ENCODE data around the gene PTPRD.

Gene PTPRD

DNA sequence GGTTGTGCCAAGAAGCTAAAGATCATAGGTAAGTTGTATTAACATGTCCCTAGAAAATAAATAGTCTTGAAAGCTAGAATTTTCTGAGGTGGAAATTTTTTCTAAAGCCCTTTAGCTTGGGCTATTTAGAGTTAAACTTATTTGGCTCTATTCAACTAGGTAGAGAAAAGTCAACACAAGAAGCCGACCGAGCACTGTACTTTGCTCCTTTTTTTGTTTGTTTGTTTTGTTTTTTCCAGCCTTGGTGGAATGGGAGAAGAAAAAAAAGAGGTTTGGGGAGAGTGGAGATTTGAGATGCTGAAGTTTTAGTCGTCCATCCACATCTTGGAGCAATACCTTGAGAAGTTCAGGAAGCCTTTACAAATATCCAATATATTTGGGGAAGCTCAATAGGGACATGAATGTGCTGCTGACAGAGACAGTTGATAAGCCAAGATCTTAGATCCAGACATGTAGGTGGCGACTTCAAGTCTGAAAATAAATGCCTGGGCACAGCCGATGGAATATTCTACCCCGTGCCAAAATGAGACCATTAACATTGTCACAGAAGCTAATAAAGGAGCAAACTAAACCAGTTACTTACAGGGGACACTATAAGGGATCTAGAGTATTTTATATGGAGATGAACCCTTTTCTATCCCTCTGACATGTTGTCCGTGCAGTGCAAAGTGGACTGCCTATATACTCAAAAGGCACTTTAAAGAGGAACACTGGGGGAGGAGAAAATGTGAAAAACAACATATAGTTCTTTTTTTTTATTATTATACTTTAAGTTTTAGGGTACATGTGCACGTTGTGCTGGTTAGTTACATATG lies 466.1 kb downstream of the PTPRD start:
- no peak for DNase-seq

DNA sequence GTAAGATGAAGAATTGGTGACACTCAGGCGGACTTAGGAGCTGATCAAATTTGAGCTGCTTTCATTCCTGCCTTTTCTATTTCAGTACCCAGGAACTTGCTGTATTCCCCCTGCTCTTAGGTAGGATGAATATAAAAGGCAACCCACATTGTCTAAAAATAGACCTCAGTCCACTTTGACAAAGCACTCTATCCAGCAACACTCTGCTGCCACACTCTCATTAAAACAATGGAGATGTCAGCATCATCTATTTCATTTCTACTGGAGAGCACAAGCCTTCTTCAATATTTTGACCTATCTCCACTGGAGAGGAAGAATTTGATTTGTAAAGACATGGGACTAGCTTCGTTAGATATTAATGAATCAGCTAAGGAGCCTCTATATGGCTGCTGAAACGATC lies 468.4 kb downstream of the PTPRD start:
- no peak for DNase-seq

DNA sequence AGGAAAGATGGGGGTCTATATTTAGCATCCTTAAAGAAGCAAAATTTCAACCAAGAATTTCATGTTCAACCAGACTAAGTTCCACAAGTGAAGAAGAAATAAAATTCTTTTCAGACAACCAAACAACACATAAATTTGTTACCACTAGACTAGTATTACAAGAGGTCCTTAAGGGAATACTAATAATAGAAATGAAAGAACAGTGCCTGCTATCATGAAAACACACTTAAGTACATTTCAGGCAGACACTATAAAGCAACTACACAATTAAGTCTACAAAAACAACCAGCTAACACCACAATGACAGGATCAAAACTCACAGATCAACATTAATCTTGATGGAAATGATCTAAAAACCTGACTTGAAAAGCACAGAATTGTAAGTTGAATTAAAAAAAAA lies 477.2 kb downstream of the PTPRD start:
- DNase-seq, result no peak

DNA sequence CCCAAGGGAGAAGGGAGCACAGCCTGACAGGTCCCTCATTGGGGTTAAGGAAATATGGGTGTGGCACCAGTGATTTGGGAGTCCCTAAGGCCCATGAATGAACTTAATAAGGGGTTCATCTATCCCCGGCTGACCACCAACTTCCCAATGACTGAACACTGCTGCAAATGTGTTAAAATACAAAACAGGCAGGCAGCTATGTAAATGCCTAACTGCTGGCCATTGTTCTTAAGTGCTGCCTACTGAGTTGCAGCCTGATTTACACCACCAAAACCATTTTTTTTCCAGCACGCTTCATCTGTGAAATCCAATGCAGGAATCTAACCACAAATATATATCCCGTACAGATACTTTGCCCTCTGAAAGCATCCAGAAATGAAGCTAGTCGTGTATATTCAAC lies 478.5 kb downstream of the PTPRD start:
- DNase-seq, result no peak

DNA sequence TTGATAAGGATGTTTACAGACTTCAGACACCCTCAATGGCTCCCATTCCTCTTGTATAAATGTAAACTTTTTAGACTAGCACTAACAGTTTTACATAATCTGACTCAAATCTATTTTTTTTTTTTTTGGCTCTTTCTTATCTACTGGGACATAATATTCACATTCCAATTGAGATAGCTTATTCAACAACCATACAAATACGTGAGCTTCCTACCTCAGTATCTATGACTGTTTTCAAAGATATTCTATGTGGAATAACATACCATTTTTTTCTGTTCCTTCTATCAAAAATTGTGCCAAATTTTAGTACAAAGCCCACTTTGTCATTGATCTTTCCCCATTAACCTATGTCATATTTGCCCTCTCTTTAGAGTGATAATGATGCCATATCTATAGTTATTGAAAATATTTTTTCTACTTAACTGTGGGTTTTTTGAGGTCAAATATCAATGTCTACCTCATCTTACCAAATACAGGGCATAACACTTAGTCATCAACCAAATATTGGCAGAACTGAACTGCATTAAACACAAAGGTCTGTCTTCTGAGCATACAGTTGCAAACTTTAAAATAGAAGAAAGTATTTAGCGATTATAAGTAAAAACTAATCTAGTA lies 482.6 kb downstream of the PTPRD start:
- no peak for DNase-seq

DNA sequence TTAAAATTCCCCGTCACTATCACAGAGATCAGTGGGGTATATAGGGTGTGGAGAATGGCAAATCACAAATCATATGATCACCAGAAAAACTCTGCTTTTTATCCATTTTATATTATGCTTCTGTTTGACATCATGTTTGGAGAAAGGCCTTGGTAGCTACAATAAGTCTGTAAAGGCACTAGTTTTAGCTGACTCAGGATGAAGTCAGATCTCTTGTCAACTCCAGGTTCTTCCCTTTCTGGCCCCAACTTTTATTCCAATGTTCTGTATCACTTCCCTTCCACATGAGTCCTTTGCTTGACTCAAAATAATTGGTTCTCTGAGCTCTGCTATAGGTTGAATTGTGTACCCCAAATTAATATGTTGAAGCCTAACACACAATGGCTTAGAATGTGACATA lies 484.9 kb downstream of the PTPRD start:
- DNase-seq, result no peak

DNA sequence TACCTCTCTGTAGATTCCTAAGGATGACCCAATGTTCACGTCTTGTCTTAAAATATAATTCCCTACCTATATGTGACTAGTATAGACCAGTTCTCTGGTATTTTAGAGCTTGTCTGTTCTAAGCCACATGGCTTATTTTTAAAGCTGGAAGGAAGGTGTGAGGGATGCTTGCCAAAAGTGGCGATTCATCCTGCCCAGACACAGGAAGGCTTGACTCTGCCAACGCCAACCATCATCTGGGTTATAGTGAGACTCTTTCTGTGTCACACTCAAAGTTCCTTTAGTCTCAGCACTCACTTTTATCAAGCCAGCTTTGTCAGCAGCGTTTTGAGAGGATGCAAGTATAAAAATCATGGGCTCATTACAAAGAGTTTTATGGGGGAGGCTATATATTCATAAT lies 500.0 kb downstream of the PTPRD start:
- DNase-seq, result no peak

DNA sequence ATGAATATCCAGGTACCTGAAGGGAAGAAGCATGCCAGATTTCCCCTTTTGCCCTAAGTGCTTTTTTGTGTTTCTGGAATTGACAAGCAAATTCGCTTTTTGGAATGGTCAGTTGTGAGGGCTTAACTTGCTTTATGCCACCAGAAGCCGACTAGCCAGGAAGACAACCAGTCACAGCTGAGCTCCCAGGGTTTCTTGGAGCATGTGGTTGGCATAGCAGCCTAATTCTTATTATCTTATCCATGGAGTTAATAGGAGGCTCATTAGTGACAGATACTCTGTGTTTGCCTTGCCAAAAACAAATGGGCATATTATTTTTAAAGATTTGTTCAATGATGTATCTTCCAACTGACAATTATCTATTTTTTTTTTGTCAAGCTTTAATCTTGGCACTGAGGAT lies 500.7 kb downstream of the PTPRD start:
- DNase-seq, result no peak

DNA sequence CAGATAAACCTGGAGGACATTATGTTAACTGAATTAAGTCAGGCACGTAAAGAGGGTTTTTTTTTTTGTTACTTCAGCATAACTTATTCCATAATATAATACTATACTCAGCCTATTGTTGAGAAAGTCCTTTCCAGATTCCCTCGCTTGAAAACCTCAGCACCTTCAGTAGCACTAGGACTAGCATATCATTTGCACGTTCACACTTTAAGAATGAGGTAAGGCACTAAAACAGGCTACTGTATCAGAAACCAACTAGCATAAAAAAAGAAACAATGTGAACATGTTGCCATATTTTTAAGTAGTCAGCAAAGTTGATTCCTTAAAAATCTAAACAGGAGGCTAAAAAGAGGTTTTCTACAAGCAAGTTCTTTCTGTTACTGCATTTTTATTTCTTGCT lies 504.0 kb downstream of the PTPRD start:
- DNase-seq, result no peak

DNA sequence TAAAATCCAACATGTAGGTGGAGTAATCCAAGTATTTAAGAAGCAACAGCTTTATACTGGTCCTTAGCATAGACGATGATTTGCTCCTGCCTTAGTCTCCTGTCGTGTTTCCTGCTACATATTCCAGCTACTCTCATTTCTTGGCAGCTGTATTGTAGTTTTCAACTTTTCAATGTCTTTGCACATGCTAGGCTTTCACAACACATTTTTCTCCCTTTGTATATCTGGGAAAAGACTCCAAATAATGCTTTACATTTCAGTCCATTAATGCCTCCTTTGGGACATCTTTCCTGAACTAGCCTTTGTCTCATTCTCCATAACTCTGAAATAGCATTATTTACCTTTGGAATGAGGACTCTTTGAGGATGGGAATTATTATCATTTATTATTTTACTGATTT lies 508.0 kb downstream of the PTPRD start:
- no peak for DNase-seq

DNA sequence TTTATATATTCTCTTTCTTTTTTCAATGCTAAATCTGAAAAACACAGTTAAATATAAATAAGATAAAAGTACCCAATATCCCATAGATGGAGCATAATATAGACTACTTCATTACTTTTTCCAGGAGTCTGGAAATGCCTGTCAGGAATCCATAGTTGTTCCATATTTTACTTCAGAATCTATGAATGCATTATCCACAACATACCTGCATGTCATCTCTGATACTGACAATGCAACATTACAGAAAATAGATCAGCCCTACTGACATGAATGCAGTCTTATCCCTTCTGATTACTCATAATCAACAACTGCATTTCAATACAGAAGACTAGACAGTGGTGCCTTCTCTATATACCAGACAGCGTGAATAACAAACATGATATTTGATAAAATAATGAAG lies 517.6 kb downstream of the PTPRD start:
- no peak for DNase-seq

DNA sequence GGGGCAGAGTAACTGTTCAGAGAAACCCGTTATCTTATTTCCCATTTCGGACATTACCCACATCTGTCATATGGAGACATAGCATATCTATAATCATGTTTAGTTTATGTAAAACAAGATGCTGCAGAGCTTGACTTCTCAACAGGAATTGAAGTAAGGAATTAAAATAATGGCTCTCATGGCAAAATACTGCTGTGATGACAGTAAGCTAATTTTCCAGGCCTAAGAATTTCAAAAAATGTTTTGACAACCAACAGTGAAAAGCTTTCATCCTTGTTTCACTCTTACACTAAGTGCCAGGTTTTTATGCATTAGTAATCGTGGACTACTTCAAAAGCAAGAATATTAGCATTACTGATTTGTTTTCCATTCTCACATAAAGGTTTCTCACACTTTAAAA lies 518.2 kb downstream of the PTPRD start:
- DNase-seq, result no peak

DNA sequence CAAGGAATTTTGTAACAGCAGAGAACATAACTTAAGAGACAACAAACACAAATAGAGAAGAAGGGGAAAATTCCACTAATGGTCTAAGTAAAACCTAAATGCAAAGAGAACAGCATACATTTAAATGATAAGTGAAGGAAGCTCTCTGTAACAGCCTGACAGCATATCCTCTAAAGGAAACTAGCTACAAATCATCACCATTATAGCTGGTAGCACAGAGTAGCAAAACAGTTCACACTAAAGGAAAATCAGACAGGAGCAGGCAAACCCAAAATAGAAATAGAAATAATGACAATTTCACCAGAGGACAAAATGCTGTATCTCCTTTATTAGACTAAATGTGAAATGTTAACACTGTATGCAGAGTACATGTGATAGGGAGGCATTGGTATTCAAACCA lies 532.8 kb downstream of the PTPRD start:
- no peak for DNase-seq

DNA sequence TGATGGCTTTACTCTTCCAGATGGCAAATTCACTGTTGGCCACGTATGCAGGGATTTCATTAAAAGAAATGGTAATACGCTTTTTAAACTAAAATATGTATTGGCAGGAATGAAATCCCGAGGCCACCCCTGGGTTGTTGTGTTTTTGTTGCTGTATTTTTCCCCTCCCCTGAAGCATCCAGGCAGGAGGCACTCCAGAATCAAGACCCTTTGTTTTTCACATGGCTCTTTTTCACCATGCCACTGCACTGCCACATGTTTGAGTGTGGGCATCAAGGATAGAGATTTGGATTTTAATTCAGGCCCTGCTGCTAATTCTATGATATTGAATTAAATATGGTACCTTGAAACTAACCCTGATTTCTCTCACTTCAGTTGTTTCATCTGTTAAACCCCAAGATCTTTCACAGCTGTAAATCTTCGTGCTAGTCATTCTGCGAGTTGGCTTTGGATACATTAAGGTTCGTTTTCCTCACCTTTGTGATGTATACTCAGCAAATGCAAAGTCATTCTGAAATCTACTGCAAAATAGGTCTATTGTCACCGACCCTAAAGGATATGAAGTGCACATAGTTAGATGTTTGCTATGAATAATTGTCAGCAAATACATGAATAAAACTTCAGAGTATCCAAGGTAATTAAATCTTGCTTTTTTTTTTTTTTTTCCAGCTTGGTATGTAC lies 533.4 kb downstream of the PTPRD start:
- DNase-seq, result no peak

DNA sequence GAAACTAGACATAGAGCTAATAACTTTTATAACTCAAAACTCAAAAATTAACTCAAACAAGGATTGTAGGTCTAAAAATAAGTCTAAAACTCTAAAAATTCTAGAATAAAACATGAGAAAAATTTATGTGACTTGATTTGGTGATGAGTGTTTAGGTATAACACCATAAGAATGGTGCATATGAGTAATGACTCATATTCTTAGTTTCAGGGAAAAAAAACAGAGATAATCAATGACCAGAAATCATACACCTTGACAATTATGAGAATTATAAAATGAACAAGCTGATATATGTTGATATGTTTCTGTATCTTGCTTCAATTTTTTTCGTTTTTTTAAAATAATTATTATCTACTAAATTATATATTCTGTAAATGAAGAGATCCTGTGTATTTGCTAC lies 541.2 kb downstream of the PTPRD start:
- no peak for DNase-seq

DNA sequence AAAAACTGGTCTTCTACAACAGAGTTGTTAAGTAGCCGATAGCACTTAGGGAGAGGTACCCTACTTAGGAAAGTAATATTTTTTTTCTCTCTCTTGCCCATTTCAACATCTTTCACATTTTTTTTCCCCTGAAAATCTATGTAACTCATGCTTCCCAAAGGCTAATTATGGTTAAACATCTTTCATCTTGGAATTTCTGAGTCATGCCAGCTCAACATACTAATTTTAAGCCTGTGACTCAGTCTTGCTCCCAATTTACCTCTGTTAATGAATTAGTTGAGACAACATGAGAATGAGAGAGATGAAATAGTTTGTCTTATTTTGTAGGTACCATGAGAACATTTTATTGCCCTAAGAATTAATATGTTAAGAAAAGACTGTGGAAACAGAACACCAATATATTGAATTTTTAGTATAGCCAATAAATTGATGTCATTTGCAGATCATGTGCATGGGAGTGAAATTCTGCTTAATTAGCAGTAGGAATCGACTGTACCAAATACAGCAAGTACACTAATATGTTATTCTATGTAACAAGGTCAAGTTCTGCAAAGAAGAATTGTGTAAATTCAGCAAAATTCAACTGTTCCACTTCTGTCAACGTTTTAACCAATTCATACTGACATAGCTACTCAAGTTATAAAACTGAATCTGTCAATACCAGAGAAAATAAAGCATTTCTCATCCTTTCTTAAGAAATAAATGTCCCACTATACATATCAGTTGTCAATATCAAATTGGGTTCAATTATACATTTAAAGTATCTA lies 550.0 kb downstream of the PTPRD start:
- no peak for DNase-seq

DNA sequence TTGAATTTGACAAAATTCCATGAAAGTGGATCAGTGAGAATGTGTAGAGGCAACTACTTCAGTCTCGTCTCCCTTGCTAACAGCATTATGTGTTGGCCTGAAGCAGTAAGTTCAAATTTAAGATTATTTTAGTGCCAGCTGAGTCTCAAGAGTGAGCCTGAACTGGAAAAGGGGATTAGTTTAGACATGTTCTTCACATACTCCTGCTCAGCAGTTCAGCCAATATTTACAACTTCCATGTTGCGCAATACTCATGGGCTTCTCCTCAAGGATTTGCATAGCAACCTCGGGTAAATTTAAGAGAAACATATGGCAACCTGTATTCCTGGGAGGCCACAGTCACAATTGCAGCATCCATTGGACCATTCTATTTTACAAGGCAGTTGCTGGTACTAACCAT lies 553.8 kb downstream of the PTPRD start:
- DNase-seq, result no peak

DNA sequence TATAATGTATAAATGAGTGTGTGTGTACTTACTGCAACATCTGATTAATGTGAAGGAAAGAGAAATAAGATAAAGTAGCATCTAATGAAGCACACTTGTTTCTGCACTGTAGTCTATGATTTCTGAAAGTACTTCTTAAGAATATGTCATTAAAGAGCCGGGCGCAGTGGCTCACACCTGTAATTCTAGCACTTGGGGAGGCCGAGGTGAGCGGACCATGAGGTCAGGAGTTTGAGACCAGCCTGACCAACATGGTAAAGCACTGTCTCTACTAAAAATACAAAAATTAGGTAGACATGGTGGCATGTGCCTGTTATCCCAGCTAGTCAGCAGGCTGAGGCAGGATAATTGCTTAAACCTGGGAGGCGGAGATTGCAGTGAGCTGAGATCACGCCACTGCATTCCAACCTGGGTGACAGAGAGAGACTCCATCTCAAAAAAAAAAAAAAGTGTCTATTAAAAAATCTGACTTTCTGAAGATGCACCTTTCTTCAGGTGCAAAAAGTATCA lies 556.9 kb downstream of the PTPRD start:
- no peak for DNase-seq

DNA sequence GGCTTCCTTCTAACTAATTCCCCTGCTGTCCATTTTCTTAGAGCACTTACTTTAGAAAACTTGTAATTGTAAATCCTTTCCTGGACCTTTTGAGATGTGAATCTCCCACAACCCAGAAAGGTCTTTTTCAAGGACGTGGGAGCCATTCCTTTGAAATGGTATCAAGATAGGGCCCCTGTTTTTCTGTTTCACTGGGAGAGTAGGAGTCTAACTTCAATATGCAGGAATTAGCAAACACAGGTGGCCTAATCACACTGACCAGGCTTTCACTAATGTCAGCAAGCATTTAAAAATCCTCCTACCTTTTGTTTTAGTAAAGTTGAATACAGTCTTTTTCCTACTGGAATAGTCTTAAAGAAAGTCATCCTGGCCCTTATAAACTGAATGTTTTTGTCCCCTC lies 558.3 kb downstream of the PTPRD start:
- no peak for DNase-seq

DNA sequence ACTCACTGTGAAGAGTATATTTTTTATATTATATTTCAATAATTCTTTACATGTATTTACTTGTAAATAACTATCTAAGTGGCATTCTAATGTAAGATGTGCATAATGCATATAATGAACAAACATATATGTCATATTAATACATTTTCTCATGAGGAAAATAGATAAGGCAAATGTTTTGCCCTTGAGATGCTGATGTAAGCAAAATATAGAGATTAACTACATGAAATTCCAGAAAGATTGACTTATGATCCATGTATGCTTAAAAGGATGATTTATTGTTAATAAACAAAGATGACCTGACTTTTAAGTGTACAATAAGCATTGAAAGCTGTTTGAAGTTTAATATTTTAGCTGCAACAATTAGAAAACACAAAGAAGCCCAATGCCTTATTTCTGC lies 559.9 kb downstream of the PTPRD start:
- no peak for DNase-seq

DNA sequence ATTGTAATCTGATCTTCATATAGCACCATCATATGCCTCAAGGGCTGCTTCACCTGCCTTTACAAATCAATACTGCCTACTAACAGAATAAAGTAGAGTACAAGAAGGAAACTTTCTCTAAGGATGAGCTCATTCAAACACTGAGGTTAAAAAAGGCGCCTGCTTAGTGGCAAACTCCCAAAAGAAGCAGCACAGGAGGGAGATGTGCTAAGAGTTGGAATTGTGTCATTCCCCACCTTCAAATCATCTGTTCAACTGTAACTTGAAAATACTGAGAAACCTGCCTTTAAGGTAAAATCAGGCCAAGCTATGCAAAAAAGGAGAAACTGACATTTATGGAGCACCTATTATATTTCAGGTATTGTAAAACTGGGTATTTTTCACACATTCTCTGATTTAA lies 560.6 kb downstream of the PTPRD start:
- no peak for DNase-seq

DNA sequence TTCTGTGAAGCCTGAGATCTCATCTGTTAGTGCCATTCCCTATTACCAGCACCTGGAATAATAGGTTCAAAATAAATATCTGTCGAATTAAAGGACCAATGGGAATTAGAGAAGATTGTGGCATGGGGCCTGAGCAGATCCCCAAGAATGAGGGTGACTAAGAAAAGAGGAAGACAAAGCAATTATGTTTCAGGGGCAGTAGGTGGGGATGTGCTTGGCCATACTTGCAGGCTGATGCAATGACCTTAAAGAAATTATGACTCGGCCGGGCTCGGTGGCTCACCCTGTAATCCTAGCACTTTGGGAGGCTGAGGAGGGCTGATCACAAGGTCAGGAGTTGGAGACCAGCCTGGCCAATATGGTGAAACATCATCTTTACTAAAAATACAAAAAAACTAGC lies 562.8 kb downstream of the PTPRD start:
- no peak for DNase-seq

DNA sequence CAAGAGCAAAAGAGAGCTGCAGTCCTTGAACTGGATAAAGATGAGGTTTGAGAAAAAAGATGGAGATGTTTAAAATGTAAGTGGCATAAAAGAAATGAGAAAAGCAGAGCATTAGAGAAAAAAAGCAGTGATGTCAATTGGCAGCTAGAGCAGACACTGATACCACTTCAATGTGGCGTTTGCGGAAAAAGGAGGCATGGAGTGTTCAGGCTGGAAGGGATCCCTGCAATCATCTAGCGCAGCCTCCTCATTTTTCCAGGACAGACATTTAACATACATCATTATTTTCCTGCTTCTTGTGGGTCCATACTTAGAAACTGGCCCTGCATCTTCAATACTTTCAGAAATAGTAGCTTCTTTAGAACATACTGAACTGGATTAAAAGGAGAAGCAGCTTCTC lies 563.8 kb downstream of the PTPRD start:
- DNase-seq, result no peak

All from Kasumi-1 (cell line).